Mesenchymal stem cell (in vitro differentiated cells and primary cell): Measurements from ENCODE around the gene ITPKC. TPM values are rescaled to one million over a fixed set of nuclear protein-coding genes. Genes with fewer than 3 reads are reported as not detected.

Experiments
- DNase-seq: peaks from one replicate; pipeline ENCODE4 v3.0.0-alpha.2; 2013
- H2AFZ ChIP-seq: one replicate; pipeline ENCODE4 v1.6.1; 2013; ENCODE audit warnings: low read depth, mild to moderate bottlenecking, control low read depth, inconsistent platforms, low read length, moderate library complexity
- H2AK5ac ChIP-seq: 2 replicates; pipeline ENCODE4 v1.6.1; 2013; ENCODE audit warnings: low read length, moderate library complexity, mild to moderate bottlenecking, inconsistent platforms; ENCODE audit not compliant: severe bottlenecking
- H2BK120ac ChIP-seq: one replicate; pipeline ENCODE4 v1.6.1; 2013; ENCODE audit warnings: low read depth, mild to moderate bottlenecking, inconsistent platforms, low read length, moderate library complexity
- H2BK12ac ChIP-seq, 2 experiments: one replicate each; pipeline ENCODE4 v1.6.1; 2013; ENCODE audit warnings: inconsistent platforms in 2 of 2, low read length in 2 of 2, mild to moderate bottlenecking in 2 of 2, moderate library complexity in 2 of 2, control low read depth in 1 of 2
- H2BK15ac ChIP-seq: one replicate; pipeline ENCODE4 v1.6.1; 2013; ENCODE audit warnings: mild to moderate bottlenecking, low read depth, inconsistent platforms; ENCODE audit not compliant: poor library complexity, severe bottlenecking
- H2BK5ac ChIP-seq: 2 replicates; pipeline ENCODE4 v1.6.1; 2013; ENCODE audit warnings: low read depth, mild to moderate bottlenecking, low read length, control low read depth, inconsistent platforms; ENCODE audit not compliant: poor library complexity, severe bottlenecking
- H3K14ac ChIP-seq, 2 experiments: one replicate each; pipeline ENCODE4 v1.6.1; 2013; ENCODE audit warnings: inconsistent platforms in 2 of 2, low read length in 2 of 2, control low read depth in 1 of 2, mild to moderate bottlenecking in 1 of 2, moderate library complexity in 1 of 2
- H3K18ac ChIP-seq, 2 experiments: one replicate each; pipeline ENCODE4 v1.6.1; 2013; ENCODE audit warnings: inconsistent platforms in 2 of 2, low read length in 2 of 2, control low read depth in 1 of 2, low read depth in 1 of 2, mild to moderate bottlenecking in 1 of 2
- H3K23ac ChIP-seq, 2 experiments: one replicate each; pipeline ENCODE4 v1.6.1; 2013; ENCODE audit warnings: inconsistent platforms in 2 of 2, low read length in 2 of 2, mild to moderate bottlenecking in 2 of 2, moderate library complexity in 2 of 2, control low read depth in 1 of 2
- H3K27ac ChIP-seq: 2 replicates; pipeline ENCODE4 v1.5.1; 2013; ENCODE audit warnings: mild to moderate bottlenecking, moderate library complexity, low read length, control low read depth, inconsistent platforms; ENCODE audit not compliant: poor library complexity, severe bottlenecking
- H3K27me3 ChIP-seq, 2 experiments: 2 replicates each; pipeline versions ENCODE4 v1.6.1 to v1.7.0; 2013; ENCODE audit warnings: low read length in 2 of 2, mild to moderate bottlenecking in 2 of 2, moderate library complexity in 2 of 2, control low read depth in 1 of 2, inconsistent platforms in 1 of 2; ENCODE audit not compliant: control insufficient read depth in 1 of 2, insufficient read depth in 1 of 2
- H3K36me3 ChIP-seq, 2 experiments: 2 replicates each; pipeline versions ENCODE4 v1.6.1 to v1.7.0; 2013; ENCODE audit warnings: low read length in 2 of 2, control low read depth in 1 of 2, inconsistent platforms in 1 of 2, low read depth in 1 of 2, mild to moderate bottlenecking in 1 of 2; ENCODE audit not compliant: insufficient read depth in 2 of 2, control insufficient read depth in 1 of 2
- H3K4ac ChIP-seq, 2 experiments: one replicate each; pipeline ENCODE4 v1.6.1; 2013; ENCODE audit warnings: inconsistent platforms in 2 of 2, low read length in 2 of 2, mild to moderate bottlenecking in 2 of 2, moderate library complexity in 2 of 2, control low read depth in 1 of 2, low read depth in 1 of 2
- H3K4me1 ChIP-seq: 2 replicates; pipeline ENCODE4 v1.6.1; 2013; ENCODE audit warnings: low read depth, low read length, control low read depth; ENCODE audit not compliant: control insufficient read depth, insufficient read depth
- H3K4me2 ChIP-seq: 2 replicates; pipeline ENCODE4 v1.6.1; 2013; ENCODE audit warnings: low read length, mild to moderate bottlenecking, inconsistent platforms; ENCODE audit not compliant: poor library complexity, severe bottlenecking
- H3K4me3 ChIP-seq, 2 experiments: 2 replicates each; pipeline versions ENCODE4 v1.5.1 to v1.7.0; 2013; ENCODE audit warnings: low read length in 2 of 2, mild to moderate bottlenecking in 2 of 2, control low read depth in 1 of 2, low read depth in 1 of 2; ENCODE audit not compliant: insufficient read depth in 1 of 2
- H3K79me1 ChIP-seq: replicated peaks from 2 replicates; pipeline ENCODE4 v1.6.1; 2013; ENCODE audit warnings: mild to moderate bottlenecking, control low read depth, low read length, inconsistent platforms; ENCODE audit not compliant: poor library complexity, severe bottlenecking
- H3K9ac ChIP-seq: 2 replicates; pipeline ENCODE4 v1.7.0; 2013; ENCODE audit warnings: mild to moderate bottlenecking, low read length, moderate library complexity
- H3K9me3 ChIP-seq: 2 replicates; pipeline ENCODE4 v1.7.0; 2013; ENCODE audit warnings: mild to moderate bottlenecking, low read length; ENCODE audit not compliant: control insufficient read depth
- H4K8ac ChIP-seq: one replicate; pipeline ENCODE4 v1.6.1; 2013; ENCODE audit warnings: inconsistent platforms, mild to moderate bottlenecking, low read length, moderate library complexity
- H4K91ac ChIP-seq: one replicate; pipeline ENCODE4 v1.6.1; 2013; ENCODE audit warnings: mild to moderate bottlenecking, low read length, inconsistent platforms
- WGBS: methylation state at CpG from one replicate; pipeline ENCODE4 v1.1.7; 2013; ENCODE audit warnings: mixed read lengths; 5-methylcytosine and 5-hydroxymethylcytosine counted together
- small RNA-seq: library from polyadenylated mRNA; stranded (forward); fragments of <200 nt; extraction: miRNeasy Mini kit (QIAGEN cat#:217004); gene quantifications from one replicate; pipeline ENCODE3, GENCODE V24; 2013; ENCODE audit warnings: low read depth

ITPKC gene

GRCh38 chr19:40786060-40787037, 69.4 kb downstream of the ITPKC start:
- DNase-seq, result no peak
- Histone ChIP-seq H4K8ac (no peak overlapping the region), H3K4ac (no peak overlapping the region), H2BK15ac (no peak overlapping the region), H3K79me1 (peaks cover 5% of the 10 kb centered on the region), H3K27ac (no peak overlapping the region), H3K23ac (no peak overlapping the region), H3K18ac (no peak overlapping the region), H3K4me1 (no peaks in the 10 kb centered on the region), H2BK5ac (no peak overlapping the region), H2AFZ (no peak overlapping the region), H3K14ac (no peak overlapping the region), H3K4me2 (no peak overlapping the region), H3K9ac (no peak overlapping the region), H2AK5ac (no peak overlapping the region), H2BK12ac (no peak overlapping the region), H4K91ac (no peak overlapping the region), H3K36me3 (peaks cover 18 to 37% of the 10 kb centered on the region in 2 experiments), H3K4me3 (no peak overlapping the region), H3K27me3 (no peaks in the 10 kb centered on the region), H2BK120ac (no peak overlapping the region), H3K9me3 (no peaks in the 10 kb centered on the region)
- 94% methylated on average over 25 of the region's 25 CpGs for WGBS

Small RNA genes within 50 kb of the gene (small RNA-seq; reads per million reads assigned to genes)
- not detected for gene RNU6-195P
